Measurements from ENCODE around the gene SCAMP3.

DNA sequence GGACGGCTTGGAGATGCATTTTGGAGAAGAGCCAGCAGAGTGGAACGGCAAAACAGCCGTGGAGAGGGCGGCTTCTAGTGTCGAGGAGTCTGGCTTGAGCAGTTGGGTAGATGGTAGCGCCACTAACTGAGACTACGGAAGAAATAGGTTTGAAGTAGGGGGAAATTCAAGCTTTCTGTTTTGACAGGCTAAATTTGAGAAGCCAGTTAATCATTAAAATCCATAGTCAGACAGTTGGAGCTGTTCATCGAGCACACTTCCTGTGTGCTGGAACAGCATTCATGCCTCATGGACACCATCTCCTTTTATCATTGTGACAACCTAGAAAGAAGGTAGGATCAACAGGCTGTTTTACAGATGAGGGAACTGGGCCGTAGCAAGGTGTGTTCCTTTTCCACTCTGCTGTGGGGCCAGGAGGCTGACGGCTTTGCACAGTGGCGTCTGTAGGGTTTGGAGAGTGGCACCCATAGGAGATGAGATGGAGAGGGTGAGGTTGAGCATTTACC, 42.5 kb upstream of the SCAMP3 start:
- TF ChIP-seq, protein P1, sequence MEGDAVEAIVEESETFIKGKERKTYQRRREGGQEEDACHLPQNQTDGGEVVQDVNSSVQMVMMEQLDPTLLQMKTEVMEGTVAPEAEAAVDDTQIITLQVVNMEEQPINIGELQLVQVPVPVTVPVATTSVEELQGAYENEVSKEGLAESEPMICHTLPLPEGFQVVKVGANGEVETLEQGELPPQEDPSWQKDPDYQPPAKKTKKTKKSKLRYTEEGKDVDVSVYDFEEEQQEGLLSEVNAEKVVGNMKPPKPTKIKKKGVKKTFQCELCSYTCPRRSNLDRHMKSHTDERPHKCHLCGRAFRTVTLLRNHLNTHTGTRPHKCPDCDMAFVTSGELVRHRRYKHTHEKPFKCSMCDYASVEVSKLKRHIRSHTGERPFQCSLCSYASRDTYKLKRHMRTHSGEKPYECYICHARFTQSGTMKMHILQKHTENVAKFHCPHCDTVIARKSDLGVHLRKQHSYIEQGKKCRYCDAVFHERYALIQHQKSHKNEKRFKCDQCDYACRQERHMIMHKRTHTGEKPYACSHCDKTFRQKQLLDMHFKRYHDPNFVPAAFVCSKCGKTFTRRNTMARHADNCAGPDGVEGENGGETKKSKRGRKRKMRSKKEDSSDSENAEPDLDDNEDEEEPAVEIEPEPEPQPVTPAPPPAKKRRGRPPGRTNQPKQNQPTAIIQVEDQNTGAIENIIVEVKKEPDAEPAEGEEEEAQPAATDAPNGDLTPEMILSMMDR (conservative IDR thresholded peaks at IDR 0.05; ENCODE audit: low read length): no peak
- TF ChIP-seq EZH2phosphoT487 (IDR thresholded peaks at IDR 0.05; ENCODE audit: borderline replicate concordance): no peak

Measured in Loucy (cell line).